Gastrocnemius medialis (tissue), 4 donors: ENCODE measurements around the gene OR52W1.

Experiments
- CTCF ChIP-seq, 5 experiments: fragments of 450-650 bp in 3 of 5; fragments of 200-600 bp in 2 of 5; sonication (generic) in 2 of 5; IDR thresholded peaks in 4 of 5; conservative IDR thresholded peaks in 1 of 5; 1 replicate in 4 of 5; 2 replicates in 1 of 5; pipeline ENCODE4 v1.5.1; 2016 to 2019; ENCODE audit warnings: antibody characterized with exemption in 5 of 5, mild to moderate bottlenecking in 3 of 5, moderate library complexity in 3 of 5
- POLR2A ChIP-seq, 2 donors: fragments of 450-650 bp; IDR thresholded peaks; one replicate each; pipeline ENCODE4 v1.6.1; 2017; ENCODE audit warnings: antibody characterized with exemption in 2 of 2, mild to moderate bottlenecking in 2 of 2, moderate library complexity in 2 of 2

- no peak for TF ChIP-seq CTCF (IDR thresholded peaks at IDR 0.05 in 4 of 5, conservative IDR thresholded peaks at IDR 0.05 in 1 of 5)
- no peak for TF ChIP-seq POLR2A (IDR thresholded peaks at IDR 0.05)
Observed at GRCh38 chr11:6203327-6203726, 4.3 kb downstream of the OR52W1 start.
